Ectodermal cell (in vitro differentiated cells): ENCODE measurements around the gene TEX2.

Experiments
- H3K27ac ChIP-seq: 2 replicates; pipeline ENCODE4 v1.7.0; 2013; ENCODE audit warnings: mild to moderate bottlenecking, low read depth, low read length; ENCODE audit not compliant: insufficient read depth, poor library complexity, severe bottlenecking
- H3K27me3 ChIP-seq: 2 replicates; pipeline ENCODE4 v1.7.0; 2013; ENCODE audit warnings: mild to moderate bottlenecking, low read length; ENCODE audit not compliant: insufficient read depth, control insufficient read depth, poor library complexity, severe bottlenecking
- H3K36me3 ChIP-seq: one replicate; pipeline ENCODE4 v1.7.0; 2013; ENCODE audit warnings: low read length; ENCODE audit not compliant: control insufficient read depth, insufficient read depth
- H3K4me1 ChIP-seq: one replicate; pipeline ENCODE4 v1.7.0; 2013; ENCODE audit warnings: low read length; ENCODE audit not compliant: control insufficient read depth, insufficient read depth
- H3K4me3 ChIP-seq: 2 replicates; pipeline ENCODE4 v1.7.0; 2013; ENCODE audit warnings: low read depth, low read length, control low read depth; ENCODE audit not compliant: insufficient read depth
- H3K9me3 ChIP-seq: 2 replicates; pipeline ENCODE4 v1.7.0; 2013; ENCODE audit warnings: mild to moderate bottlenecking, low read length, moderate library complexity; ENCODE audit not compliant: control insufficient read depth
- WGBS, 2 experiments: methylation state at CpG; one replicate each; pipeline ENCODE4 v1.1.7; 2013; ENCODE audit warnings: missing lambda C conversion rate in 2 of 2; 5-methylcytosine and 5-hydroxymethylcytosine counted together

Gene TEX2

DNA sequence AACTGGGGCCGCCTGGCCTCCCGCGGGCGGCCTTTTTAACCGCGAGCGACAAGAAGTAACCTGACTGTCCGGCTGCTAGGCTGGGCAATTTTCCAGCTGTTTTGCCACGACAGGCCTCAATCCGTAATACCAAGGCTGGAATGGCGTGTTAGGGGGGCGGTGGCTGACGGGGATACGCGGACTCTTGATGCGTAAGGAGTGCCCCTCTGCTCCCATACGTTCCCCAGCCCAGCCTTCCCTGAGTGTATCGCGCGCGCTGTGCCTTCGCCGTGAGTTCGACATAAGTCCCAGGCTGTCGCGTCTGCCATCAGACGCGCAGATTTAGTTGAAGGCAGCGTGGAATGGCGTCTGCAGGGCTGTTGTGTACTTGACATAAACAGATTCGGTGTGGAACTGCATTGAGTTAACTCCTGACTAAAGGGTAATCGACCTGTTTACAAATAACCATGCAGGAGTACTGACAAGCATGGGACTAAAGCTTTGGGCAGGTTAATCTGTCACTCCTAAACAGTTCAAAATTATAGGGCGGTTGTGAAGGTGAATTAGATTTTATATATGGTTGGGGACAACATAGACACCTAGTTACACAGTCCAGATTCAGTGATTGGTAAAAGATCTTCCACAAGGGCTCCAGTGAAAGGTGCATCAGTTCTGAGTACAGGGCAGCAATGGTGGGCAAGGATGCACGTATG is 116.5 kb downstream of the TEX2 start:
- peak overlapping the region; percentile 88 for H3K4me3 ChIP-seq
- 2% methylated on average over 34 of the region's 34 CpGs for WGBS, 2 experiments
- no peaks in the 10 kb centered on the region for H3K4me1 ChIP-seq

GRCh38 chr17:64145751-64146417 is 117.2 kb downstream of the TEX2 start:
- Histone ChIP-seq H3K4me1 (no peaks in the 10 kb centered on the region), H3K9me3 (no peaks in the 10 kb centered on the region), H3K4me3 (peak overlapping the region; percentile 88), H3K27me3 (no peaks in the 10 kb centered on the region), H3K36me3 (no peaks in the 10 kb centered on the region), H3K27ac (peak overlapping the region; percentile 84)
- 0% methylated on average over 51 of the region's 51 CpGs for WGBS, 2 experiments

More for the DNA sequence above, 116.5 kb downstream of the TEX2 start:
- Histone ChIP-seq H3K27ac (peak overlapping the region; percentile 84), H3K9me3 (no peaks in the 10 kb centered on the region), H3K27me3 (no peaks in the 10 kb centered on the region), H3K36me3 (no peaks in the 10 kb centered on the region)

GRCh38 chr17:64145375-64145750 is 117.7 kb downstream of the TEX2 start:
- H3K4me1 ChIP-seq: no peaks in the 10 kb centered on the region
- WGBS, 2 experiments: 1 to 8% methylated on average over 10 to 12 of the region's 15 CpGs
- peak overlapping the region; percentile 88 for H3K4me3 ChIP-seq
- no peaks in the 10 kb centered on the region for H3K9me3 ChIP-seq
- no peaks in the 10 kb centered on the region for H3K36me3 ChIP-seq
- peak overlapping the region; percentile 38 for H3K27ac ChIP-seq
- H3K27me3 ChIP-seq: no peaks in the 10 kb centered on the region

DNA sequence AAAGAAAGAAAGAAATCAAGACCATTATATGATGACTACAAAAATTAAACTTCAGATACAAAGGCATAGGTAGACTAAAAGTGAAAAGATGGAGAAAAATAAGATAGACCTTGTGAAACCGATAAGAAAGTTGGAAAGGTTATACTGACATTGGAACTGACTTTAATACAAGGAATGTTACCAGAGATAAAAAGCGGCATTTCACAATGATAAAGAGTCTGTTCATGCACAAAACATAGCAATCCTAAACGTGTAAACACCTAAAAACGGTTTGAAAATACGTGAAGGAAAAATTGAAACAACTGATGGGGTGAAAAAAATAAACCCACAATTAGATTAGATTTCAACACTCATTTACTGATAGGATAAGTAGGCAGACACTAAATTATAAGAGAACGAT is 123.5 kb downstream of the TEX2 start:
- no peak overlapping the region for H3K4me3 ChIP-seq
- H3K9me3 ChIP-seq: no peaks in the 10 kb centered on the region
- H3K4me1 ChIP-seq: no peaks in the 10 kb centered on the region
- no peak overlapping the region for H3K27ac ChIP-seq
- no peaks in the 10 kb centered on the region for H3K36me3 ChIP-seq
- H3K27me3 ChIP-seq: no peaks in the 10 kb centered on the region
- 90 to 91% methylated on average over 3 to 5 of the region's 6 CpGs for whole genome bisulfite sequencing, 2 experiments

- Histone ChIP-seq H3K27ac (no peak overlapping the region), H3K4me3 (no peak overlapping the region), H3K36me3 (no peaks in the 10 kb centered on the region), H3K27me3 (no peaks in the 10 kb centered on the region), H3K9me3 (no peaks in the 10 kb centered on the region), H3K4me1 (no peaks in the 10 kb centered on the region)
- 88 to 93% methylated on average over 2 of the region's 2 CpGs for WGBS, 2 experiments
Measured at GRCh38 chr17:64138441-64138840, 124.6 kb downstream of the TEX2 start.

DNA sequence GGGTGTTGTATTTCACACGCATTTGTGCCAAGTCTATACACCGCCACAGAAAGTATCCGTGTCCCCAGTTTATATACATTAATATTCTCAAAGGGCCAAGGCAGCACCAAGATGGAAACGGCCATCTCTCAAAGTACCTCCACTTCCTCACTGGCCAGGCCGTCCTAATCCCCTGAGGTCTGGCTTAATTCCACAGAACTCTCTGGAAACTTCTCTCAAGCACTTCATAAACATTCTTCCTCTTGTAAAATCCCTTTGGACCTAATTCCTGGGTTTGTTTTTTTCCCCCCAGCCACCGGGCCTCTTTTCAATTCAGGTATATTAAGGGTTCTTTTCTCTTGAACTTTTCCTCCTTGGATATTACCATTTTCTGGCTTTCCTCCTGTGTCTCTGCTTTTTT is 128.1 kb downstream of the TEX2 start:
- Histone ChIP-seq H3K36me3 (no peaks in the 10 kb centered on the region), H3K27ac (no peak overlapping the region)
- 83 to 85% methylated on average over 6 of the region's 6 CpGs for WGBS, 2 experiments

GRCh38 chr17:64134216-64134970 is 128.7 kb downstream of the TEX2 start:
- 90 to 94% methylated on average over 6 of the region's 6 CpGs for WGBS, 2 experiments
- Histone ChIP-seq H3K27ac (no peak overlapping the region), H3K4me3 (no peak overlapping the region)

More for the DNA sequence above, 128.1 kb downstream of the TEX2 start:
- Histone ChIP-seq H3K9me3 (no peaks in the 10 kb centered on the region), H3K4me1 (peaks cover 3% of the 10 kb centered on the region), H3K4me3 (no peak overlapping the region), H3K27me3 (peaks cover 15% of the 10 kb centered on the region)

GRCh38 chr17:64133546-64134215 is 129.4 kb downstream of the TEX2 start:
- H3K9me3 ChIP-seq: no peaks in the 10 kb centered on the region
- no peaks in the 10 kb centered on the region for H3K36me3 ChIP-seq
- no peak overlapping the region for H3K27ac ChIP-seq
- H3K4me3 ChIP-seq: no peak overlapping the region
- H3K4me1 ChIP-seq: peaks cover 3% of the 10 kb centered on the region
- peaks cover 25% of the 10 kb centered on the region for H3K27me3 ChIP-seq
- 44 to 49% methylated on average over 7 to 8 of the region's 8 CpGs for WGBS, 2 experiments

More at GRCh38 chr17:64134216-64134970, 128.7 kb downstream of the TEX2 start:
- Histone ChIP-seq H3K27me3 (peaks cover 18% of the 10 kb centered on the region), H3K9me3 (no peaks in the 10 kb centered on the region), H3K4me1 (peaks cover 3% of the 10 kb centered on the region), H3K36me3 (no peaks in the 10 kb centered on the region)

- no peak overlapping the region for H3K27ac ChIP-seq
- 88 to 94% methylated on average over 5 of the region's 5 CpGs for WGBS, 2 experiments
- no peaks in the 10 kb centered on the region for H3K9me3 ChIP-seq
- peaks cover 3% of the 10 kb centered on the region for H3K4me1 ChIP-seq
- no peak overlapping the region for H3K4me3 ChIP-seq
- no peaks in the 10 kb centered on the region for H3K36me3 ChIP-seq
- peaks cover 33% of the 10 kb centered on the region for H3K27me3 ChIP-seq
Measured at GRCh38 chr17:64131606-64132270, 131.3 kb downstream of the TEX2 start.
